HepG2 (cell line): Measurements from ENCODE around the gene CHCHD6. TPM values are rescaled to one million over a fixed set of nuclear protein-coding genes. Genes with fewer than 3 reads are reported as not detected.

Experiments used
- ATAC-seq: fragments of 200-7000 bp; cut with Tn5 transposase; 3 replicates; pipeline ENCODE4 v1.9.1; 2020; ENCODE audit warnings: mild to moderate bottlenecking, moderate library complexity
- BruUV-seq: library from RNA; stranded (reverse); fragments of 400-500 nt; replicated peaks from 2 replicates; lab custom pipeline; 2021; lab: Mats Ljungman, UMichigan
- CTCF ChIA-PET: fragments of 300-600 bp; formaldehyde crosslinking; extraction: SDS; loops from one replicate; lab custom pipeline; 2021; ENCODE audit warnings: low total read pairs, inconsistent platforms, low intra/inter-chr PET ratio; lab: Yijun Ruan, JAX
- POLR2A ChIA-PET: fragments of 350-600 bp; sonication (Branson Sonifier 250); formaldehyde crosslinking; loops from one replicate; lab custom pipeline; 2020; ENCODE audit warnings: antibody characterized with exemption, inconsistent platforms; lab: Yijun Ruan, JAX
- DNase-seq: peaks from one replicate; pipeline ENCODE4 v3.0.0-alpha.2; 2015; ENCODE audit warnings: low spot score
- FAIRE-seq: peaks from 3 replicates; lab custom pipeline; 2011; peaks lifted over from hg19 to GRCh38; lab: Jason Lieb, UNC
- H2AFZ ChIP-seq: one replicate; pipeline ENCODE4 v1.6.1; 2011; ENCODE audit warnings: low read length, inconsistent platforms
- H3K27ac ChIP-seq: fragments of 300-600 bp; 3 replicates; pipeline ENCODE4 v1.8.0; 2011; ENCODE audit warnings: mixed run types, mild to moderate bottlenecking, mixed read lengths, low read length, inconsistent platforms; ENCODE audit not compliant: insufficient read depth; ENCODE audit errors: extremely low read length
- H3K27me3 ChIP-seq, 2 experiments: fragments of 200-600 bp in 1 of 2; 2 replicates in 1 of 2; 3 replicates in 1 of 2; pipeline versions ENCODE4 v1.6.0 to v1.8.0; 2011; ENCODE audit warnings: low read length in 2 of 2, mild to moderate bottlenecking in 2 of 2, moderate library complexity in 2 of 2, inconsistent platforms in 1 of 2; ENCODE audit not compliant: insufficient read depth in 2 of 2, control insufficient read depth in 1 of 2
- H3K36me3 ChIP-seq, 2 experiments: fragments of 200-600 bp in 1 of 2; replicated peaks in 1 of 2; 2 replicates in 1 of 2; 3 replicates in 1 of 2; pipeline versions ENCODE4 v1.5.1 to v1.8.0; 2011; ENCODE audit warnings: low read length in 2 of 2, inconsistent platforms in 1 of 2; ENCODE audit not compliant: insufficient read depth in 2 of 2, control insufficient read depth in 1 of 2
- H3K4me1 ChIP-seq: 2 replicates; pipeline ENCODE4 v1.5.1; 2012; ENCODE audit warnings: low read length, inconsistent platforms; ENCODE audit not compliant: insufficient read depth
- H3K4me2 ChIP-seq: 2 replicates; pipeline ENCODE4 v1.6.0; 2011; ENCODE audit warnings: low read depth, low read length, inconsistent platforms
- H3K4me3 ChIP-seq, 3 experiments: fragments of 200-600 bp in 1 of 3; sonication (generic), shearing (Covaris generic) in 1 of 3; replicated peaks in 1 of 3; 2 replicates each; pipeline ENCODE4 v1.5.1; 2011 to 2016; ENCODE audit warnings: low read length in 3 of 3, inconsistent platforms in 2 of 3, low read depth in 2 of 3, mild to moderate bottlenecking in 2 of 3, control low read depth in 1 of 3, mixed read lengths in 1 of 3; ENCODE audit not compliant: insufficient read depth in 1 of 3
- H3K79me2 ChIP-seq: one replicate; pipeline ENCODE4 v1.6.1; 2011; ENCODE audit warnings: low read length, inconsistent platforms; ENCODE audit not compliant: insufficient read depth
- H3K9ac ChIP-seq: 2 replicates; pipeline ENCODE4 v1.6.0; 2011; ENCODE audit warnings: mild to moderate bottlenecking, low read depth, low read length, inconsistent platforms; ENCODE audit not compliant: insufficient read depth
- H3K9me3 ChIP-seq: 2 replicates; pipeline ENCODE4 v1.5.1; 2012; ENCODE audit warnings: mild to moderate bottlenecking, low read length
- H4K20me1 ChIP-seq: 2 replicates; pipeline ENCODE4 v1.6.0; 2011; ENCODE audit warnings: inconsistent platforms, mild to moderate bottlenecking, low read length, moderate library complexity; ENCODE audit not compliant: insufficient read depth
- ATF4 ChIP-seq, 2 experiments: fragments of 450-650 bp in 1 of 2; sonication (generic) in 1 of 2; formaldehyde crosslinking; IDR thresholded peaks; 2 replicates each; pipeline versions ENCODE4 v1.5.0 to v1.8.0; 2020 to 2022; ENCODE audit warnings: mild to moderate bottlenecking in 1 of 2, missing genetic modification reagents in 1 of 2
- FOXM1 ChIP-seq: sonication (generic); formaldehyde crosslinking; IDR thresholded peaks from 2 replicates; pipeline ENCODE4 v1.5.0; 2020; ENCODE audit warnings: missing genetic modification reagents
- HMG20A ChIP-seq: IDR thresholded peaks from 2 replicates; pipeline ENCODE4 v1.6.1; 2016; ENCODE audit warnings: borderline replicate concordance
- PRDM10 ChIP-seq: sonication (generic); formaldehyde crosslinking; IDR thresholded peaks from 2 replicates; pipeline ENCODE4 v1.4.0; 2020; ENCODE audit warnings: low read depth, missing genetic modification reagents
- XRCC5 ChIP-seq: fragments of 200-400 bp; formaldehyde crosslinking; optimal IDR thresholded peaks from 2 replicates; pipeline ENCODE3; 2017; ENCODE audit warnings: mild to moderate bottlenecking, low read length
- ZBTB8A ChIP-seq: sonication (generic); formaldehyde crosslinking; IDR thresholded peaks from 2 replicates; pipeline ENCODE4 v1.4.0; 2020; ENCODE audit warnings: mild to moderate bottlenecking, low read depth, missing genetic modification reagents, borderline replicate concordance
- ZNF329 ChIP-seq: sonication (generic); formaldehyde crosslinking; IDR thresholded peaks from 2 replicates; pipeline ENCODE4 v1.9.0; 2021; ENCODE audit warnings: low read depth, mild to moderate bottlenecking, missing genetic modification reagents
- ZNF512B ChIP-seq: sonication (generic); formaldehyde crosslinking; IDR thresholded peaks from 2 replicates; pipeline ENCODE4 v1.5.1; 2020; ENCODE audit warnings: missing genetic modification reagents, mild to moderate bottlenecking, borderline replicate concordance
- ZNF513 ChIP-seq: sonication (generic); formaldehyde crosslinking; conservative IDR thresholded peaks from 2 replicates; pipeline ENCODE4 v1.5.0; 2020; ENCODE audit warnings: missing genetic modification reagents
- ZNF549 ChIP-seq: sonication (generic); formaldehyde crosslinking; IDR thresholded peaks from 2 replicates; pipeline ENCODE4 v1.5.0; 2020; ENCODE audit warnings: missing genetic modification reagents
- WGBS: methylation state at CpG from one replicate; pipeline ENCODE4 v1.1.6; 2017; ENCODE audit warnings: low lambda C conversion rate; 5-methylcytosine and 5-hydroxymethylcytosine counted together
- in situ Hi-C: cut with HindIII; loops from 2 replicates; pipeline ENCODE4 v1.10.0; 2017; ENCODE audit warnings: low pct_unique_long_range_greater_than_20kb; ENCODE audit not compliant: extremely low pct_ligation_motif_present
- intact Hi-C: fragments of 100-400 bp; cut with micrococcal nuclease; formaldehyde crosslinking; loops from one replicate; pipeline ENCODE4 v1.10.0; 2022; ENCODE audit not compliant: unreplicated experiment
- polyA plus RNA-seq, 8 experiments: library from polyadenylated mRNA; depleted of rRNA in 3 of 8; stranded (reverse) in 7 of 8; unstranded in 1 of 8; fragments of >200 nt; fragmentation: Illumina TruSeq in 4 of 8; extraction: Trizol in 4 of 8; gene quantifications; 2 replicates each; pipeline versions ENCODE4 v1.2.1 to v1.2.3, GENCODE V29; 2011 to 2016; ENCODE audit warnings: low read depth in 4 of 8, missing spikeins in 1 of 8, mixed read lengths in 1 of 8; ENCODE audit not compliant: insufficient read depth in 1 of 8
- total RNA-seq, 5 experiments: library from RNA; depleted of rRNA; stranded (reverse); fragments of >200 nt; fragmentation: Illumina TruSeq; extraction: Trizol; gene quantifications; 2 replicates each; pipeline ENCODE4 v1.2.3, GENCODE V29; 2016; ENCODE audit warnings: low read depth in 1 of 5
- TF ChIP-seq, protein P1 (sequence below): sonication (generic); formaldehyde crosslinking; IDR thresholded peaks from 2 replicates; pipeline ENCODE4 v1.8.0; 2022; ENCODE audit warnings: mild to moderate bottlenecking, missing genetic modification reagents, moderate library complexity

Gene CHCHD6
- total and polyA plus RNA-seq, 2 of the 13 experiments (the other 11 are each of a cell fraction or from before 2014, with no cell fraction given), result 20.3 to 20.8 TPM

GRCh38 chr3:126995926-126996512 is 292.0 kb downstream of the CHCHD6 start (continued):
- TF ChIP-seq ATF4 (CRISPR knock-in tag; IDR thresholded peaks at IDR 0.05) (no peak), HMG20A (CRISPR knock-in tag) (no peak), FOXM1 (CRISPR knock-in tag) (no peak), ZBTB8A (CRISPR knock-in tag) (no peak)

DNA sequence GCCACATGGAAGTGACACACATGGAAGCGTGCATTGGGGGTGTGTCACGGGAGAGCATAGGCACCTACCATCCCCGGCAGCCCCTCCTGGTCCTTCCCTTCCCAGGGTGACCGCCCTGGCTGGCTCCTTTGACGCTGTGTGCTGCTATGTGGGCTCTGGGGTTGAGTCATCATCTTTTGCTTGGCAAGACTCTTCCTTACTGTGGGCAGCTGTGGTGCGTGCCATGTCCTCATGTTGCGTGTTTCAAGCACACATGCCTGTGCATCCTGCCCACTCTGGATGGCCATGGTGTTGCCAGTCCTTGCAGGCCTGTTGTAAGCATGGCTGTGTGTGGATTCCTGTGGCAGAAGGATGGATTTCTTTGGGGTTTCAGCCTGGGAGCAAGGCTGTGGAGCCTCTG is 292.9 kb downstream of the CHCHD6 start:
- CTCF ChIA-PET, result no interaction called here
- ATAC-seq (no peak), DNase-seq (no peak), FAIRE-seq (no peak)
- POLR2A ChIA-PET, result no interaction called here
- peaks cover 2% of the 10 kb centered on the region; the same call in 1 of the 2 replicates for H4K20me1 ChIP-seq
- no peak overlapping the region for H2AFZ ChIP-seq
- intact Hi-C loops (no loop called here), in situ Hi-C loops (no loop called here)
- H3K4me1 ChIP-seq, result no peaks in the 10 kb centered on the region
- no peak overlapping the region for H3K4me3 ChIP-seq
- H3K36me3 ChIP-seq, result peaks cover 0 to 12% of the 10 kb centered on the region in 2 experiments; a peak in 2 of 5 replicates
- no peaks in the 10 kb centered on the region; a peak in 1 of 5 replicates for H3K27me3 ChIP-seq
- no peak overlapping the region for H3K27ac ChIP-seq
- no peak for TF ChIP-seq ZNF329 (CRISPR knock-in tag)
- TF ChIP-seq ZNF512B (CRISPR knock-in tag), result no peak
- TF ChIP-seq, protein P1, sequence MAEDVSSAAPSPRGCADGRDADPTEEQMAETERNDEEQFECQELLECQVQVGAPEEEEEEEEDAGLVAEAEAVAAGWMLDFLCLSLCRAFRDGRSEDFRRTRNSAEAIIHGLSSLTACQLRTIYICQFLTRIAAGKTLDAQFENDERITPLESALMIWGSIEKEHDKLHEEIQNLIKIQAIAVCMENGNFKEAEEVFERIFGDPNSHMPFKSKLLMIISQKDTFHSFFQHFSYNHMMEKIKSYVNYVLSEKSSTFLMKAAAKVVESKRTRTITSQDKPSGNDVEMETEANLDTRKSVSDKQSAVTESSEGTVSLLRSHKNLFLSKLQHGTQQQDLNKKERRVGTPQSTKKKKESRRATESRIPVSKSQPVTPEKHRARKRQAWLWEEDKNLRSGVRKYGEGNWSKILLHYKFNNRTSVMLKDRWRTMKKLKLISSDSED, result no peak
- TF ChIP-seq ZNF513 (CRISPR knock-in tag), result no peak
- TF ChIP-seq ZNF549 (CRISPR knock-in tag), result no peak
- no peak for TF ChIP-seq XRCC5
- TF ChIP-seq PRDM10 (CRISPR knock-in tag), result no peak
- no peak overlapping the region for H3K4me2 ChIP-seq
- no peaks in the 10 kb centered on the region for H3K9me3 ChIP-seq
- BruUV-seq, result no TSS peak
- no peak overlapping the region for H3K9ac ChIP-seq
- no peaks in the 10 kb centered on the region for H3K79me2 ChIP-seq
- no CpG with 5 or more reads among the region's 7 CpGs for WGBS
